DMS153 treated with DMSO at 0.1 percent for 48 hours (cell line): ENCODE results near the gene PRKX.
A peak's percentile ranks its signal among the peaks of the same experiment; 100 is the strongest.
"Not testable (repeated sequence)": the region's sequence is repeated elsewhere in the genome, so short reads cannot be mapped to it uniquely, and the experiment has no call there.

Experiments
- DNase-seq: peaks from one replicate; lab custom pipeline; 2025; ENCODE audit not compliant: unreplicated experiment; lab: John Stamatoyannopoulos, UW

PRKX gene

GRCh38 chrX:3712051-3712869 lies 1.2 kb downstream of the PRKX start:
- DNase-seq = no peak

- DNase-seq = no peak
Measured at GRCh38 chrX:3711331-3711917, 2.0 kb downstream of the PRKX start.

GRCh38 chrX:3707673-3708274 lies 5.7 kb downstream of the PRKX start:
- DNase-seq = not testable (repeated sequence)

- DNase-seq = no peak
Measured at GRCh38 chrX:3706481-3706880, 7.0 kb downstream of the PRKX start.

- DNase-seq = not testable (repeated sequence)
Measured at GRCh38 chrX:3703251-3703650, 10.2 kb downstream of the PRKX start.

GRCh38 chrX:3702095-3702494 lies 11.4 kb downstream of the PRKX start:
- not testable (repeated sequence) for DNase-seq

GRCh38 chrX:3701445-3701928 lies 12.0 kb downstream of the PRKX start:
- not testable (repeated sequence) for DNase-seq

- no peak for DNase-seq
Measured at GRCh38 chrX:3699821-3700381, 13.5 kb downstream of the PRKX start.

GRCh38 chrX:3697701-3698279 lies 15.7 kb downstream of the PRKX start:
- peak; percentile 23 for DNase-seq

- DNase-seq = no peak
Measured at GRCh38 chrX:3697220-3697684, 16.2 kb downstream of the PRKX start.

GRCh38 chrX:3695536-3695935 lies 17.9 kb downstream of the PRKX start:
- DNase-seq = no peak

GRCh38 chrX:3690140-3690539 lies 23.3 kb downstream of the PRKX start:
- no peak for DNase-seq

GRCh38 chrX:3683236-3683635 lies 30.2 kb downstream of the PRKX start:
- DNase-seq = not testable (repeated sequence)

GRCh38 chrX:3680459-3680858 lies 33.0 kb downstream of the PRKX start:
- no peak for DNase-seq

GRCh38 chrX:3679669-3680068 lies 33.8 kb downstream of the PRKX start:
- no peak for DNase-seq

- DNase-seq = no peak
Measured at GRCh38 chrX:3678328-3678727, 35.1 kb downstream of the PRKX start.

- no peak for DNase-seq
Measured at GRCh38 chrX:3674881-3675280, 38.6 kb downstream of the PRKX start.

GRCh38 chrX:3669841-3670475 lies 43.5 kb downstream of the PRKX start:
- no peak for DNase-seq

GRCh38 chrX:3666975-3667374 lies 46.5 kb downstream of the PRKX start:
- no peak for DNase-seq

GRCh38 chrX:3664921-3665320 lies 48.5 kb downstream of the PRKX start:
- DNase-seq = no peak
